Hepatocyte (in vitro differentiated cells): ENCODE data around the gene CDC5L. TPM values are rescaled to one million over a fixed set of nuclear protein-coding genes. Genes with fewer than 3 reads are reported as not detected.

Experiments
- DNase-seq: peaks from one replicate; pipeline ENCODE4 v3.0.0-alpha.2; 2016; ENCODE audit warnings: low spot score
- H2AFZ ChIP-seq: fragments of 200-600 bp; sonication (generic); 2 replicates; pipeline ENCODE4 v1.6.0; 2016; ENCODE audit warnings: antibody characterized with exemption, mild to moderate bottlenecking
- H3K27ac ChIP-seq: fragments of 200-600 bp; sonication (generic); 2 replicates; pipeline ENCODE4 v1.5.1; 2016; ENCODE audit warnings: mild to moderate bottlenecking
- H3K27me3 ChIP-seq: fragments of 200-600 bp; sonication (generic); 2 replicates; pipeline ENCODE4 v1.6.1; 2016
- H3K36me3 ChIP-seq: fragments of 200-600 bp; sonication (generic); replicated peaks from 2 replicates; pipeline ENCODE4 v1.5.1; 2016; ENCODE audit warnings: low read depth; ENCODE audit not compliant: insufficient read depth
- H3K4me1 ChIP-seq: fragments of 200-600 bp; sonication (generic); 2 replicates; pipeline ENCODE4 v1.5.1; 2016; ENCODE audit warnings: mild to moderate bottlenecking, moderate library complexity; ENCODE audit not compliant: insufficient read depth
- H3K4me2 ChIP-seq: fragments of 200-600 bp; sonication (generic); 2 replicates; pipeline ENCODE4 v1.6.0; 2016
- H3K4me3 ChIP-seq: fragments of 200-600 bp; sonication (generic); 2 replicates; pipeline ENCODE4 v1.5.1; 2016; ENCODE audit warnings: mild to moderate bottlenecking
- H3K79me2 ChIP-seq: fragments of 200-600 bp; sonication (generic); 2 replicates; pipeline ENCODE4 v1.6.0; 2017; ENCODE audit warnings: mild to moderate bottlenecking
- H3K9me2 ChIP-seq: fragments of 200-600 bp; sonication (generic); replicated peaks from 2 replicates; pipeline ENCODE4 v1.6.0; 2017; ENCODE audit warnings: mild to moderate bottlenecking; ENCODE audit not compliant: insufficient read depth
- H3K9me3 ChIP-seq: fragments of 200-600 bp; sonication (generic); 2 replicates; pipeline ENCODE4 v1.5.1; 2016; ENCODE audit warnings: low read depth, mild to moderate bottlenecking
- H4K20me1 ChIP-seq: fragments of 200-600 bp; sonication (generic); 2 replicates; pipeline ENCODE4 v1.6.0; 2016; ENCODE audit warnings: mild to moderate bottlenecking; ENCODE audit not compliant: insufficient read depth, poor library complexity, severe bottlenecking
- CTCF ChIP-seq: fragments of 200-600 bp; sonication (generic); IDR thresholded peaks from 2 replicates; pipeline ENCODE4 v1.5.1; 2016; ENCODE audit warnings: antibody characterized with exemption, mild to moderate bottlenecking; ENCODE audit not compliant: poor library complexity
- EZH2 ChIP-seq: fragments of 200-600 bp; sonication (generic); IDR thresholded peaks from 2 replicates; pipeline ENCODE4 v1.6.1; 2016; ENCODE audit warnings: antibody characterized with exemption, mild to moderate bottlenecking, borderline replicate concordance
- EZH2phosphoT487 ChIP-seq: fragments of 200-600 bp; sonication (generic); IDR thresholded peaks from one replicate; pipeline ENCODE4 v1.6.1; 2018; ENCODE audit warnings: antibody characterized with exemption, mild to moderate bottlenecking, low read depth, moderate library complexity; ENCODE audit not compliant: unreplicated experiment, severe bottlenecking
- WGBS: methylation state at CpG from one replicate; pipeline ENCODE4 v1.1.6; 2016; ENCODE audit warnings: low lambda C conversion rate; ENCODE audit errors: missing lambda C conversion rate; 5-methylcytosine and 5-hydroxymethylcytosine counted together
- polyA plus RNA-seq: library from polyadenylated mRNA; unstranded; fragments of >200 nt; fragmentation: Nextera tagmentation; extraction: Ambion mirVana; gene quantifications from 2 replicates; pipeline ENCODE4 v1.2.1, GENCODE V29; 2016
- total RNA-seq: library from RNA; depleted of rRNA; stranded (reverse); fragments of >200 nt; gene quantifications from 2 replicates; pipeline ENCODE4 v1.2.3, GENCODE V29; 2014

The CDC5L gene
- total and polyA plus RNA-seq, 2 experiments from 2014 or later = 10.0 to 23.1 TPM

GRCh38 chr6:44396968-44397367, 9.5 kb downstream of the CDC5L start:
- Histone ChIP-seq H2AFZ (no peak overlapping the region), H3K9me2 (no peaks in the 10 kb centered on the region), H4K20me1 (no peaks in the 10 kb centered on the region), H3K27ac (no peak overlapping the region), H3K79me2 (peaks cover 48% of the 10 kb centered on the region), H3K4me3 (no peak overlapping the region), H3K27me3 (no peaks in the 10 kb centered on the region), H3K4me1 (no peaks in the 10 kb centered on the region), H3K36me3 (peaks cover 3% of the 10 kb centered on the region), H3K4me2 (no peak overlapping the region), H3K9me3 (no peaks in the 10 kb centered on the region)
- 51% methylated on average over 3 of the region's 3 CpGs for WGBS
- TF ChIP-seq CTCF = no peak
- no peak for TF ChIP-seq EZH2
- TF ChIP-seq EZH2phosphoT487 = no peak
- no peak for DNase-seq

GRCh38 chr6:44397424-44398164, 10.1 kb downstream of the CDC5L start:
- Histone ChIP-seq H2AFZ (no peak overlapping the region), H3K4me3 (no peak overlapping the region), H4K20me1 (no peaks in the 10 kb centered on the region), H3K79me2 (peaks cover 43% of the 10 kb centered on the region), H3K27me3 (no peaks in the 10 kb centered on the region), H3K9me2 (no peaks in the 10 kb centered on the region), H3K4me2 (no peak overlapping the region), H3K9me3 (no peaks in the 10 kb centered on the region), H3K4me1 (no peaks in the 10 kb centered on the region), H3K27ac (no peak overlapping the region), H3K36me3 (peaks cover 3% of the 10 kb centered on the region)
- DNase-seq = no peak
- 90% methylated on average over 1 of the region's 1 CpG for WGBS
- TF ChIP-seq EZH2 = no peak
- no peak for TF ChIP-seq CTCF
- no peak for TF ChIP-seq EZH2phosphoT487

GRCh38 chr6:44399991-44400390, 12.5 kb downstream of the CDC5L start:
- no peak overlapping the region for H3K27ac ChIP-seq
- H3K27me3 ChIP-seq = no peaks in the 10 kb centered on the region
- peaks cover 1% of the 10 kb centered on the region for H4K20me1 ChIP-seq
- no peak for TF ChIP-seq EZH2
- 85% methylated on average over 2 of the region's 2 CpGs for WGBS
- no peak overlapping the region for H3K4me3 ChIP-seq
- H3K36me3 ChIP-seq = peaks cover 3% of the 10 kb centered on the region
- H3K4me1 ChIP-seq = no peaks in the 10 kb centered on the region
- no peaks in the 10 kb centered on the region for H3K9me2 ChIP-seq
- H3K79me2 ChIP-seq = peaks cover 35% of the 10 kb centered on the region
- no peaks in the 10 kb centered on the region for H3K9me3 ChIP-seq
- H3K4me2 ChIP-seq = no peak overlapping the region
- H2AFZ ChIP-seq = no peak overlapping the region
- no peak for DNase-seq

GRCh38 chr6:44400572-44400971, 13.1 kb downstream of the CDC5L start:
- H3K9me3 ChIP-seq = no peaks in the 10 kb centered on the region
- H3K79me2 ChIP-seq = peaks cover 39% of the 10 kb centered on the region
- no peak for DNase-seq
- peaks cover 3% of the 10 kb centered on the region for H3K36me3 ChIP-seq
- 95% methylated on average over 2 of the region's 2 CpGs for WGBS
- no peaks in the 10 kb centered on the region for H3K27me3 ChIP-seq
- H2AFZ ChIP-seq = no peak overlapping the region
- TF ChIP-seq EZH2phosphoT487 (no peak), CTCF (no peak), EZH2 (no peak)
- H3K9me2 ChIP-seq = no peaks in the 10 kb centered on the region
- H3K4me3 ChIP-seq = no peak overlapping the region
- no peaks in the 10 kb centered on the region for H3K4me1 ChIP-seq
- H3K4me2 ChIP-seq = no peak overlapping the region
- H4K20me1 ChIP-seq = peaks cover 7% of the 10 kb centered on the region
- no peak overlapping the region for H3K27ac ChIP-seq
